Peyer's patch (tissue), 4 donors: ENCODE measurements around the gene C22orf42. TPM values are rescaled to one million over a fixed set of nuclear protein-coding genes. Genes with fewer than 3 reads are reported as not detected.

Experiments
- DNase-seq, 3 donors: peaks; one replicate each; pipeline ENCODE4 v3.0.0-alpha.2; 2017 to 2019
- H3K27ac ChIP-seq, 4 donors: fragments of 200-600 bp; sonication (generic); one replicate each; pipeline ENCODE4 v1.5.1; 2016 to 2019
- H3K27me3 ChIP-seq, 2 donors: fragments of 200-600 bp; sonication (generic); one replicate each; pipeline ENCODE4 v1.5.1; 2019
- H3K36me3 ChIP-seq, 3 donors: fragments of 200-600 bp; sonication (generic); one replicate each; pipeline ENCODE4 v1.5.1; 2016 to 2019
- H3K4me1 ChIP-seq, 4 donors: fragments of 200-600 bp; sonication (generic); one replicate each; pipeline ENCODE4 v1.5.1; 2016 to 2019
- H3K4me3 ChIP-seq, 4 donors: fragments of 200-600 bp; sonication (generic); 1 replicate in 3 of 4; 2 replicates in 1 of 4; pipeline ENCODE4 v1.5.1; 2016 to 2019; ENCODE audit warnings: mild to moderate bottlenecking in 1 of 4
- H3K9me3 ChIP-seq, 4 donors: fragments of 200-600 bp; sonication (generic); one replicate each; pipeline ENCODE4 v1.5.1; 2016 to 2019; ENCODE audit warnings: mild to moderate bottlenecking in 1 of 4
- CTCF ChIP-seq, 6 experiments: fragments of 450-650 bp in 4 of 6; fragments of 200-600 bp in 2 of 6; sonication (generic) in 1 of 6; IDR thresholded peaks; one replicate each; pipeline ENCODE4 v1.5.1; 2017 to 2019; ENCODE audit warnings: antibody characterized with exemption in 6 of 6, mild to moderate bottlenecking in 3 of 6, moderate library complexity in 1 of 6
- POLR2A ChIP-seq, 2 donors: fragments of 450-650 bp; IDR thresholded peaks; one replicate each; pipeline ENCODE4 v1.5.1; 2017; ENCODE audit warnings: antibody characterized with exemption in 2 of 2, mild to moderate bottlenecking in 2 of 2, moderate library complexity in 2 of 2
- total RNA-seq, 4 donors: library from RNA; depleted of rRNA; stranded (reverse); fragments of >200 nt; gene quantifications; one replicate each; pipeline ENCODE4 v1.1.0, GENCODE V29; 2016

Gene C22orf42
- total RNA-seq, 4 donors from 2014 or later: not detected

- TF ChIP-seq POLR2A (IDR thresholded peaks at IDR 0.05) (no peak), CTCF (IDR thresholded peaks at IDR 0.05) (no peak)
- Histone ChIP-seq H3K9me3 (no peaks in the 10 kb centered on the region), H3K4me3 (no peak overlapping the region), H3K4me1 (no peaks in the 10 kb centered on the region), H3K27ac (no peak overlapping the region), H3K27me3 (no peaks in the 10 kb centered on the region), H3K36me3 (no peaks in the 10 kb centered on the region)
- DNase-seq: no peak
These were observed 27.0 kb downstream of the C22orf42 start for GRCh38 chr22:32132126-32132525.

GRCh38 chr22:32130464-32130863, 28.6 kb downstream of the C22orf42 start:
- no peak for DNase-seq
- H3K4me3 ChIP-seq: no peak overlapping the region
- H3K9me3 ChIP-seq: no peaks in the 10 kb centered on the region
- no peak overlapping the region for H3K27ac ChIP-seq
- no peaks in the 10 kb centered on the region for H3K4me1 ChIP-seq
- TF ChIP-seq CTCF (IDR thresholded peaks at IDR 0.05) (no peak), POLR2A (IDR thresholded peaks at IDR 0.05) (no peak)
- H3K36me3 ChIP-seq: no peaks in the 10 kb centered on the region
- H3K27me3 ChIP-seq: no peaks in the 10 kb centered on the region

- DNase-seq: no peak
- TF ChIP-seq POLR2A (IDR thresholded peaks at IDR 0.05): no peak
- no peaks in the 10 kb centered on the region for H3K27me3 ChIP-seq
- H3K4me3 ChIP-seq: no peak overlapping the region
- H3K9me3 ChIP-seq: no peaks in the 10 kb centered on the region
- H3K36me3 ChIP-seq: no peaks in the 10 kb centered on the region
- no peaks in the 10 kb centered on the region for H3K4me1 ChIP-seq
- H3K27ac ChIP-seq: no peak overlapping the region
These were observed 31.2 kb downstream of the C22orf42 start for GRCh38 chr22:32127904-32128303.

- DNase-seq: no peak
- peak in 1 of 6 experiments; percentile 37 for TF ChIP-seq CTCF (IDR thresholded peaks at IDR 0.05)
- TF ChIP-seq POLR2A (IDR thresholded peaks at IDR 0.05): no peak
- H3K9me3 ChIP-seq: no peaks in the 10 kb centered on the region
- H3K27ac ChIP-seq: no peak overlapping the region
- H3K36me3 ChIP-seq: no peaks in the 10 kb centered on the region
- no peaks in the 10 kb centered on the region for H3K4me1 ChIP-seq
- no peaks in the 10 kb centered on the region for H3K27me3 ChIP-seq
- H3K4me3 ChIP-seq: no peak overlapping the region
These were observed 35.4 kb downstream of the C22orf42 start for GRCh38 chr22:32123657-32124056.

GRCh38 chr22:32122899-32123298, 36.2 kb downstream of the C22orf42 start:
- no peak overlapping the region for H3K27ac ChIP-seq
- no peaks in the 10 kb centered on the region for H3K9me3 ChIP-seq
- no peak for DNase-seq
- no peaks in the 10 kb centered on the region for H3K36me3 ChIP-seq
- TF ChIP-seq CTCF (IDR thresholded peaks at IDR 0.05): no peak
- TF ChIP-seq POLR2A (IDR thresholded peaks at IDR 0.05): no peak
- H3K4me3 ChIP-seq: no peak overlapping the region
- H3K27me3 ChIP-seq: no peaks in the 10 kb centered on the region
- H3K4me1 ChIP-seq: no peaks in the 10 kb centered on the region

GRCh38 chr22:32120603-32121002, 38.5 kb downstream of the C22orf42 start:
- no peak for DNase-seq
- H3K4me3 ChIP-seq: no peak overlapping the region
- no peaks in the 10 kb centered on the region for H3K36me3 ChIP-seq
- no peaks in the 10 kb centered on the region for H3K9me3 ChIP-seq
- no peaks in the 10 kb centered on the region for H3K27me3 ChIP-seq
- TF ChIP-seq CTCF (IDR thresholded peaks at IDR 0.05) (no peak), POLR2A (IDR thresholded peaks at IDR 0.05) (no peak)
- H3K27ac ChIP-seq: no peak overlapping the region
- H3K4me1 ChIP-seq: no peaks in the 10 kb centered on the region
